ENCODE measurements around the gene TMEM187.

TMEM187 gene

GRCh38 chrX:154014429-154015380 lies 42.2 kb downstream of the TMEM187 start:
- no peak for TF ChIP-seq TAF1 (IDR thresholded peaks at IDR 0.05; ENCODE audit: low read depth, low read length)
- TF ChIP-seq SPI1 (IDR thresholded peaks at IDR 0.05; ENCODE audit: low read depth, low read length) = no peak
- no peak for TF ChIP-seq PAX5 (IDR thresholded peaks at IDR 0.05; ENCODE audit: insufficient read depth, low read length, severe bottlenecking)
- no peak for TF ChIP-seq POLR2A (IDR thresholded peaks at IDR 0.05; ENCODE audit: low read depth, low read length)
- no peak for TF ChIP-seq POU2F2 (IDR thresholded peaks at IDR 0.05; ENCODE audit: low read depth, low read length)
- TF ChIP-seq POLR2AphosphoS5 (IDR thresholded peaks at IDR 0.05; ENCODE audit: low read depth, low read length) = no peak
- FAIRE-seq = peak; percentile 65
- no peak for DNase-seq (ENCODE audit: insufficient read length, low spot score)

DNA sequence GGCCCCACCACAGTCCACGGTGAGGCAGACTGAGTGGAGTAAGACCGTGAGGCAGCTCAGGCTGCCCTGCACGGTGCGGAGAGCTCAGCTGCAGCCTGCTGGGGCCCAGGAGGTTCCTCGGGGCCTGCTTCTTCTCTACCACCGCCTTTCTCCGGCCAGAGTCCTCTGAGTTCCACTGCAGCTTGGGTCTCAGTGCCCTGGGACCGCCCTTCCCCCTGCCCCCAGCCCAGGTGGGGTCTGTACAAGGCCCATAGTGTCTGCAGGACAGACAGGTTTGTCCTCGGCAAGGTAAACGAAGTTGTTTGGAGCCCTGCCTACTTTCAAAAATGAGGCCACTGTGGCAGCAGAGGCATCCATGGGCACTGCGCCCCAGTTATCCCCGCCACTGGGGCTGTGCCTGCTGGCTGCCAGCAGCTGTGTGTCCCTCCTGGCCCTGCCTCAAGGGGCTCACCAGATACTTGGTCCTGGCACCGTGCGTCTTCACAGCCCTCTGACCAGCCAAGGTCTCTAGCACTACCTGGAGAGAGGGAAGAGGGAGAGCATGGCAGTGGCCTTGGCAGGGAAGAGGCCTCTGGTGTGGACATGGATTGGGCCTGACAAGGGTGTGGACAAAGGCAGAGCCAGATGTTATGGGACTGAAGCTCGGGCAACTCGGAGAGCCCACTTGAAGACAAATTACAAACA lies 43.2 kb downstream of the TMEM187 start:
- FAIRE-seq = peak; percentile 5
- no peak for TF ChIP-seq SPI1 (IDR thresholded peaks at IDR 0.05; ENCODE audit: low read depth, low read length)
- TF ChIP-seq POLR2AphosphoS5 (IDR thresholded peaks at IDR 0.05; ENCODE audit: low read depth, low read length) = no peak
- TF ChIP-seq POU2F2 (IDR thresholded peaks at IDR 0.05; ENCODE audit: low read depth, low read length) = no peak
- TF ChIP-seq PAX5 (IDR thresholded peaks at IDR 0.05; ENCODE audit: insufficient read depth, low read length, severe bottlenecking) = no peak
- no peak for TF ChIP-seq POLR2A (IDR thresholded peaks at IDR 0.05; ENCODE audit: low read depth, low read length)
- no peak for TF ChIP-seq TAF1 (IDR thresholded peaks at IDR 0.05; ENCODE audit: low read depth, low read length)
- DNase-seq (ENCODE audit: insufficient read length, low spot score) = no peak

DNA sequence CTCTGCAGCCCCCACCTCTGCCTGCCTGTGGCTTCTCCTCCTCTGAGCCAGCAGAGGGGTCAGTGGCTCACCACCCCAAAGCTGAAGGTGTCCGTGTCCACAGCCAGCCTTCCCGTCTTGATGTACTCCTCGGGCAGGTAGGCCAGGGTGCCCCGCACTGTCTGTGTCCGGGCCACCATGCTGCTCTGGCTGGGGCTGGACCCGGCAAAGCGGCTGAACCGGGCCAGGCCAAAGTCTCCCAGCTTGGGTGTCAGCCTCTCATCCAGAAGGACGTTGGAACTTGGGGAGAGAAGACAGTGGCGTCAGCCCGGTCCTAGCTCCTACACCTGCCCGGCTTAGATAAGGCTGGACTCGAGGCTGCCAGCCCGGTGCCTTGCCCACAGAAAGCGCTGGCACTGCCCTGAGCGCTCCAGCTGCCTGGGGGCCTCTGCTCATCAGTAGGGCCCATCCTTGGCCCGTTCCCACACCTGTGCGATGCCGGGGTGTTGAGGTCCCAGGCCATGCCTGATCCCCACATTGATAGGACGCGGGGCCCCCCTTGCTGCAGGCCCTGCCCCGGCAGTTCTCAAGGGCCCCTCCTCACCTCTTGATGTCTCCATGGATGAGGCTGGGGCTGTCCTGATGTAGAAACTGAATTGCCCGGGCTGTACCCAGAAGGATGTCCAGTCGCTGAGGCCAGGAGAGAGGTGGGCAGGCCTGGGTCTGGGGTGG lies 44.0 kb downstream of the TMEM187 start:
- DNase-seq (ENCODE audit: insufficient read length, low spot score) (no peak), FAIRE-seq (no peak)
- TF ChIP-seq PAX5 (IDR thresholded peaks at IDR 0.05; ENCODE audit: insufficient read depth, low read length, severe bottlenecking) = no peak
- no peak for TF ChIP-seq POLR2A (IDR thresholded peaks at IDR 0.05; ENCODE audit: low read depth, low read length)
- TF ChIP-seq POU2F2 (IDR thresholded peaks at IDR 0.05; ENCODE audit: low read depth, low read length) = no peak
- TF ChIP-seq SPI1 (IDR thresholded peaks at IDR 0.05; ENCODE audit: low read depth, low read length) = no peak
- no peak for TF ChIP-seq POLR2AphosphoS5 (IDR thresholded peaks at IDR 0.05; ENCODE audit: low read depth, low read length)
- TF ChIP-seq TAF1 (IDR thresholded peaks at IDR 0.05; ENCODE audit: low read depth, low read length) = no peak

GRCh38 chrX:154017766-154018517 lies 45.4 kb downstream of the TMEM187 start:
- DNase-seq (ENCODE audit: insufficient read length, low spot score) = no peak

DNA sequence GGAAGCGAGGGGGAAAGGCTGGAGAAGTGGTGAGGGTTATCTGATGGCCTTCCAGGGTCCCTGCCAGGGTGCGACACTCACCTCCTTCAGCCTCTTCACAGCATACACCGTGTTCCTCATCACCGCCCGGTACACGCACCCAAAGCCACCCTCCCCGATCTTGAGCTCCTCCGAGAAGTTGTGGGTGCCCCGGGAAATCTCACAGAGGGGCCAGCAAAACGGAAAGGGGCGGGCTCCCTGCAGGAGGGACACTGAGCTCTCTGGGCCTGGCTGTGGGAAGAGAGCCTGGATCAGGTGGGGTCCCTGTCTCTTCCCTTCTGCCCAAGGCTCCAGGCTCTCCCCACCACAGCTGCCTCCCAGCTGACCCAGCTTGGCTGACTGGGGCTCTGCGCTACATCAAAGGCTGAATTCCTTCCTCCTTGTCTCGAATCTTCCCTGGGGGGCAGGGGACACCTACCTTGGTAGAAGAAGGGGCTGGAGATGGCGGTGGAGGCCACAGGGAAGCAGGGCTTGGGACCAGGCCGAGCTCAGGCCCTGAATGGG lies 46.0 kb downstream of the TMEM187 start:
- no peak for DNase-seq (ENCODE audit: insufficient read length, low spot score)
- FAIRE-seq = no peak
- TF ChIP-seq PAX5 (IDR thresholded peaks at IDR 0.05; ENCODE audit: insufficient read depth, low read length, severe bottlenecking) (no peak), POLR2A (IDR thresholded peaks at IDR 0.05; ENCODE audit: low read depth, low read length) (no peak), TAF1 (IDR thresholded peaks at IDR 0.05; ENCODE audit: low read depth, low read length) (no peak), SPI1 (IDR thresholded peaks at IDR 0.05; ENCODE audit: low read depth, low read length) (no peak), POLR2AphosphoS5 (IDR thresholded peaks at IDR 0.05; ENCODE audit: low read depth, low read length) (no peak), POU2F2 (IDR thresholded peaks at IDR 0.05; ENCODE audit: low read depth, low read length) (no peak)

More at GRCh38 chrX:154017766-154018517, 45.4 kb downstream of the TMEM187 start:
- FAIRE-seq = peak; percentile 88
- TF ChIP-seq PAX5 (IDR thresholded peaks at IDR 0.05; ENCODE audit: insufficient read depth, low read length, severe bottlenecking) = no peak
- no peak for TF ChIP-seq POLR2A (IDR thresholded peaks at IDR 0.05; ENCODE audit: low read depth, low read length)
- TF ChIP-seq TAF1 (IDR thresholded peaks at IDR 0.05; ENCODE audit: low read depth, low read length) = no peak
- TF ChIP-seq SPI1 (IDR thresholded peaks at IDR 0.05; ENCODE audit: low read depth, low read length) = no peak
- TF ChIP-seq POLR2AphosphoS5 (IDR thresholded peaks at IDR 0.05; ENCODE audit: low read depth, low read length) = no peak
- TF ChIP-seq POU2F2 (IDR thresholded peaks at IDR 0.05; ENCODE audit: low read depth, low read length) = no peak

GRCh38 chrX:154019061-154019621 lies 46.6 kb downstream of the TMEM187 start:
- TF ChIP-seq PAX5 (IDR thresholded peaks at IDR 0.05; ENCODE audit: insufficient read depth, low read length, severe bottlenecking) = no peak
- no peak for TF ChIP-seq SPI1 (IDR thresholded peaks at IDR 0.05; ENCODE audit: low read depth, low read length)
- no peak for TF ChIP-seq POU2F2 (IDR thresholded peaks at IDR 0.05; ENCODE audit: low read depth, low read length)
- TF ChIP-seq TAF1 (IDR thresholded peaks at IDR 0.05; ENCODE audit: low read depth, low read length) = no peak
- TF ChIP-seq POLR2A (IDR thresholded peaks at IDR 0.05; ENCODE audit: low read depth, low read length) = no peak
- no peak for TF ChIP-seq POLR2AphosphoS5 (IDR thresholded peaks at IDR 0.05; ENCODE audit: low read depth, low read length)
- FAIRE-seq (no peak), DNase-seq (ENCODE audit: insufficient read length, low spot score) (no peak)

GRCh38 chrX:154019633-154020528 lies 47.3 kb downstream of the TMEM187 start, which contains the start of gene IRAK1:
Gene IRAK1, minus strand, starts transcription at chrX:154019902. Its CDS starts 90 bp downstream, at chrX:154019812.
- FAIRE-seq = peak; percentile 84
- DNase-seq (ENCODE audit: insufficient read length, low spot score) = peak; percentile 69
- peak; percentile 56 for TF ChIP-seq SPI1 (IDR thresholded peaks at IDR 0.05; ENCODE audit: low read depth, low read length)
- TF ChIP-seq POU2F2 (IDR thresholded peaks at IDR 0.05; ENCODE audit: low read depth, low read length) = no peak
